ENCODE data around the gene NOSTRIN. TPM values are rescaled to one million over a fixed set of nuclear protein-coding genes. Genes with fewer than 3 reads are reported as not detected.

NOSTRIN gene
- total and polyA plus RNA-seq, 5 donors from 2014 or later: not detected

DNA sequence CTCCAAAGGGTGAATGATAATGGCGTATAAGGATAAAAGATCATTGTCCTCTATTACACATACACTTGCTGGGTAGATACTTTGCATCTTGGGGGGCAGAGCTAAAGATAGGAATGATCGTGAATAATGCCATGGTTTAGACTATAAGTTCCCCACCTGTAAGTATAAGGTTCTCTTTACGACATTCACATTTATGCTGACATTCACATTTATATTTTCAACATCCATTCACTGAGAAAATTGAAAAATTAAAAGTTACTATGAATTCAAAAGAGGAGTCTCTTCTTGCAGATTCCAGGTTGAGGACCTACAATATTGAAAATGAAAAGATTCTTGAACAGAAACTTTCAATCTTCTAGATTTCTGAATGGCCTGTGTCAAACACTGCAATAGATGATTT is 89.9 kb downstream of the NOSTRIN start:
- no peak overlapping the region for H3K4me3 ChIP-seq (ENCODE audit: low read depth, low read length)
- no peak for DNase-seq
- H3K27ac ChIP-seq (ENCODE audit: insufficient read depth, low read length, poor library complexity, severe bottlenecking): no peak overlapping the region
- ATAC-seq (ENCODE audit: low read depth in 2 of 2): no peak
- Mint-ChIP-seq H3K4me3 (peak overlapping the region in 1 of 4 donors; percentile 8), H3K36me3 (no peaks in the 10 kb centered on the region), H3K4me1 (peaks cover 7 to 10% (median 8%) of the 10 kb centered on the region in 4 donors), H3K9me3 (peaks cover 0 to 4% (median 0%) of the 10 kb centered on the region in 7 donors), H3K27ac (no peak overlapping the region), H3K27me3 (peaks cover 48% of the 10 kb centered on the region)
- peaks cover 10% of the 10 kb centered on the region for H3K4me1 ChIP-seq (ENCODE audit: control insufficient read depth, insufficient read depth, low read length, poor library complexity, severe bottlenecking)
- peaks cover 7% of the 10 kb centered on the region for H3K27me3 ChIP-seq (ENCODE audit: control insufficient read depth, insufficient read depth, low read length)
- no peaks in the 10 kb centered on the region for H3K9me3 ChIP-seq (ENCODE audit: control insufficient read depth in 2 of 2, low read length in 2 of 2)
- H3K36me3 ChIP-seq (ENCODE audit: control insufficient read depth, insufficient read depth, low read length): no peaks in the 10 kb centered on the region

DNA sequence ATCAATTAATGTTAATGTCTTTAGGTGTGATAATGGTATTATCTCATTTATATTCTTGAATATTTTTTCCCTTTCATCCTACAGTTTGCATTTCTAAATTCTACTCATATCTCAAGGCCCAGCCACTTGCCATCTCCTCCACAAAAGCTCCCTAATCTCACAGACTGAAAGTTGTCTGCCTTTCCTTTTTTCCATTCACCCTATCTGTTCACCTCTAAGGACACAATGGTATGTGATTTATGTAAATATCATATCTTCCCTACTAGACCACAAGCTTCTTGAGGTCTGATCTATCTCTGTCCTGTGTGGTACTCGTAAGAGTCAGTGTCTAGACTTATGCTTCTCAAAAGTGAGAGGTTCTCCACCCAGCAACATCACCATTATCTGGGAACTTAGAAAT is 91.7 kb downstream of the NOSTRIN start:
- no peaks in the 10 kb centered on the region for H3K36me3 ChIP-seq (ENCODE audit: control insufficient read depth, insufficient read depth, low read length)
- no peak for ATAC-seq (ENCODE audit: low read depth in 2 of 2)
- Mint-ChIP-seq H3K36me3 (no peaks in the 10 kb centered on the region), H3K4me3 (no peak overlapping the region), H3K9me3 (peaks cover 0 to 4% (median 0%) of the 10 kb centered on the region in 7 donors), H3K27ac (no peak overlapping the region), H3K27me3 (peaks cover 48% of the 10 kb centered on the region), H3K4me1 (peaks cover 7 to 10% (median 8%) of the 10 kb centered on the region in 4 donors)
- H3K27ac ChIP-seq (ENCODE audit: insufficient read depth, low read length, poor library complexity, severe bottlenecking): no peak overlapping the region
- H3K27me3 ChIP-seq (ENCODE audit: control insufficient read depth, insufficient read depth, low read length): peaks cover 7% of the 10 kb centered on the region
- no peak overlapping the region for H3K4me3 ChIP-seq (ENCODE audit: low read depth, low read length)
- no peak for DNase-seq
- no peaks in the 10 kb centered on the region for H3K9me3 ChIP-seq (ENCODE audit: control insufficient read depth in 2 of 2, low read length in 2 of 2)
- H3K4me1 ChIP-seq (ENCODE audit: control insufficient read depth, insufficient read depth, low read length, poor library complexity, severe bottlenecking): peaks cover 10% of the 10 kb centered on the region

DNA sequence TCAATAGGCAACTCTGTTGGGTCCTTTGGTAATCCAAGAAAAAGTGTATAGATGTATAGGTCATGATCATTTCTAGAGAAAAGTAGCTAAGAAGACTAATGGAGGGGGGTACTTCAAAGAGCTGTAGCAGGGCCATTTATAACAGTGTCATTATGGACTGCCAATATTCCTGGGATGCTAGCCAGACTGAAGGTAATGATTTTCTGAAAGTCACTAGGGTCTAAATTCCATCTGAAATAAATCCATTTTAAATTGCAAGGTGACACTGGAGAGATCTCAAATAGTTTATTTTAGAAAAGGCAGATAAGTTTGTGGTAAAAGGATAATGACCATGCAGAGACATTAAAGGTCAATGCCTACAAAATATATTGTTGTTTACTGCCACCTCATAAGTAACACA is 92.3 kb downstream of the NOSTRIN start:
- peaks cover 0 to 4% (median 0%) of the 10 kb centered on the region in 7 donors for H3K9me3 Mint-ChIP-seq
- Histone ChIP-seq H3K27me3 (ENCODE audit: control insufficient read depth, insufficient read depth, low read length) (peaks cover 7% of the 10 kb centered on the region), H3K4me3 (ENCODE audit: low read depth, low read length) (no peak overlapping the region), H3K9me3 (ENCODE audit: control insufficient read depth in 2 of 2, low read length in 2 of 2) (no peaks in the 10 kb centered on the region), H3K4me1 (ENCODE audit: control insufficient read depth, insufficient read depth, low read length, poor library complexity, severe bottlenecking) (peaks cover 9% of the 10 kb centered on the region), H3K36me3 (ENCODE audit: control insufficient read depth, insufficient read depth, low read length) (no peaks in the 10 kb centered on the region), H3K27ac (ENCODE audit: insufficient read depth, low read length, poor library complexity, severe bottlenecking) (no peak overlapping the region)
- no peak for ATAC-seq (ENCODE audit: low read depth in 2 of 2)
- no peak overlapping the region for H3K4me3 Mint-ChIP-seq
- H3K4me1 Mint-ChIP-seq: peaks cover 7 to 10% (median 8%) of the 10 kb centered on the region in 4 donors
- no peak overlapping the region for H3K27ac Mint-ChIP-seq
- H3K36me3 Mint-ChIP-seq: no peaks in the 10 kb centered on the region
- peaks cover 48% of the 10 kb centered on the region for H3K27me3 Mint-ChIP-seq
- DNase-seq: no peak

- Mint-ChIP-seq H3K4me1 (peaks cover 0 to 3% (median under 1%) of the 10 kb centered on the region in 4 donors), H3K9me3 (peaks cover 0 to 4% (median 0%) of the 10 kb centered on the region in 7 donors), H3K36me3 (no peaks in the 10 kb centered on the region), H3K27me3 (peaks cover 45% of the 10 kb centered on the region), H3K4me3 (no peak overlapping the region), H3K27ac (no peak overlapping the region)
- no peak for DNase-seq
- Histone ChIP-seq H3K27me3 (ENCODE audit: control insufficient read depth, insufficient read depth, low read length) (peaks cover 7% of the 10 kb centered on the region), H3K4me1 (ENCODE audit: control insufficient read depth, insufficient read depth, low read length, poor library complexity, severe bottlenecking) (peaks cover 1% of the 10 kb centered on the region), H3K4me3 (ENCODE audit: low read depth, low read length) (no peak overlapping the region), H3K9me3 (ENCODE audit: control insufficient read depth in 2 of 2, low read length in 2 of 2) (no peaks in the 10 kb centered on the region), H3K36me3 (ENCODE audit: control insufficient read depth, insufficient read depth, low read length) (no peaks in the 10 kb centered on the region), H3K27ac (ENCODE audit: insufficient read depth, low read length, poor library complexity, severe bottlenecking) (no peak overlapping the region)
- ATAC-seq (ENCODE audit: low read depth in 2 of 2): no peak
Measured at GRCh38 chr2:168895771-168896170, 93.3 kb downstream of the NOSTRIN start.

DNA sequence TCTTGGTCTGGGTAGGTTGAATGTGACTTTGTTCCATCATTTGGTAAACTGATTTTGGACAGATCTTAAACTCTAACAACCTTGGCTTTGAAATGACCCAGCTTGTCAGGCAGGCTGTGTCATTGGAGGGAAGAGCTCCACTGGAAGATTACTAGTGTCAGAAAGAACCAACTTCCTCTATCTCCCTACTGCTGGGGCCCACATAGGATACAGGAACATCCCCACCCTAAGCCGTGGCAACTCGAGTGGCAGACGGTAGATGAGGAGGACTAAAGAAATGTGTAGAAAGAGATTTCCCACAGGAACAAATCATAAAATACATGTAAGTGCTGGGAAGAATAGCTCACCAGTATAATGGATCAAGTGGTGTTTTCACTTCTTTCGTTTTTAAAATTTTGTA is 94.3 kb downstream of the NOSTRIN start:
- Histone ChIP-seq H3K9me3 (ENCODE audit: control insufficient read depth in 2 of 2, low read length in 2 of 2) (no peaks in the 10 kb centered on the region), H3K4me3 (ENCODE audit: low read depth, low read length) (no peak overlapping the region), H3K36me3 (ENCODE audit: control insufficient read depth, insufficient read depth, low read length) (no peaks in the 10 kb centered on the region), H3K4me1 (ENCODE audit: control insufficient read depth, insufficient read depth, low read length, poor library complexity, severe bottlenecking) (no peaks in the 10 kb centered on the region), H3K27ac (ENCODE audit: insufficient read depth, low read length, poor library complexity, severe bottlenecking) (no peak overlapping the region), H3K27me3 (ENCODE audit: control insufficient read depth, insufficient read depth, low read length) (peaks cover 12% of the 10 kb centered on the region)
- H3K27ac Mint-ChIP-seq: no peak overlapping the region
- H3K9me3 Mint-ChIP-seq: peaks cover 0 to 4% (median 0%) of the 10 kb centered on the region in 7 donors
- DNase-seq (no peak), ATAC-seq (ENCODE audit: low read depth in 2 of 2) (no peak)
- H3K4me1 Mint-ChIP-seq: no peaks in the 10 kb centered on the region
- no peaks in the 10 kb centered on the region for H3K36me3 Mint-ChIP-seq
- peaks cover 40% of the 10 kb centered on the region for H3K27me3 Mint-ChIP-seq
- H3K4me3 Mint-ChIP-seq: no peak overlapping the region

DNA sequence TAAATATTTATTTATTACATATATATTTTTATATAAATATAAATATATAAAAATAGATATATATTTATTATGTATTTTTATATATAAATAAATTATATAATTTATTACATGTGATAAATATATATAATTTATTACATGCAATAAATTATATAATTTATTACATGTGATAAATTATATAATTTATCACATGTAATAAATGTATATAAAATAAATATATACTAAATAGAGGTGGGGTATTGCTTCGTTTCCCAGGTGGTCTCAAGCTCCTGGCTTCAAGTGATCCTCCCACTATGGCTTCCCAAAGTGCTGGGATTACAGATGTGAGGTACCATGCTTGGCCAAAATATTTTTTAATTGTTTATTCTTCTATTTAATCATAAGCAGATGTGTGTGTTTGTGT is 95.0 kb downstream of the NOSTRIN start:
- DNase-seq (no peak), ATAC-seq (ENCODE audit: low read depth in 2 of 2) (no peak)
- Histone ChIP-seq H3K27me3 (ENCODE audit: control insufficient read depth, insufficient read depth, low read length) (peaks cover 9% of the 10 kb centered on the region), H3K4me3 (ENCODE audit: low read depth, low read length) (no peak overlapping the region), H3K27ac (ENCODE audit: insufficient read depth, low read length, poor library complexity, severe bottlenecking) (no peak overlapping the region), H3K9me3 (ENCODE audit: control insufficient read depth in 2 of 2, low read length in 2 of 2) (no peaks in the 10 kb centered on the region), H3K4me1 (ENCODE audit: control insufficient read depth, insufficient read depth, low read length, poor library complexity, severe bottlenecking) (no peaks in the 10 kb centered on the region), H3K36me3 (ENCODE audit: control insufficient read depth, insufficient read depth, low read length) (no peaks in the 10 kb centered on the region)
- Mint-ChIP-seq H3K36me3 (no peaks in the 10 kb centered on the region), H3K27me3 (peaks cover 35% of the 10 kb centered on the region), H3K27ac (no peak overlapping the region), H3K4me1 (no peaks in the 10 kb centered on the region), H3K9me3 (peaks cover 0 to 4% (median 0%) of the 10 kb centered on the region in 7 donors), H3K4me3 (no peak overlapping the region)

DNA sequence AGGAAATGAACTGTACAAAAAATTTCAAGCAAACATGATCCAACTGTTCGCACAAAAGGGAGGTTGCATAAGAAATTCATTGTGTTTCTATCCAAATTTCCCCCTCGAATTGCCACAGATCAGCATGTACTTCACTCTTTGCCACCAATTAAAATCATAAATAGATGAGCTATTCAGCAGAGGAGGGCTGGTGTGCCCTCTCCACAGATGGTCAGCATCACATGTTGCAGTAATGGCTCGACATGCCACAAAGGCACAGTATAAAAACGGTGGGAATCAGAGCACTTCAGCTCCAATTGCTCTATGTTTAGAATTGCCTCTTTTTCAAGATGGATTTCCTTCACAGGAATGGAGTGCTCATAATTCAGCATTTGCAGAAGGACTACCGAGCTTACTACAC is 98.6 kb downstream of the NOSTRIN start, which contains the start of gene G6PC2:
Gene G6PC2 (plus strand): TSS at position 289 of the 400 bp plus-strand sequence. CDS start 41 bp downstream, at position 330.
- peaks cover 39% of the 10 kb centered on the region for H3K27me3 Mint-ChIP-seq
- H3K4me3 ChIP-seq (ENCODE audit: low read depth, low read length): no peak within 1 kb of the TSS

GRCh38 chr2:168903888-168904287 is 101.5 kb downstream of the NOSTRIN start:
- peaks cover 53% of the 10 kb centered on the region for H3K27me3 Mint-ChIP-seq
- no peak overlapping the region for H3K27ac ChIP-seq (ENCODE audit: insufficient read depth, low read length, poor library complexity, severe bottlenecking)
- H3K4me1 Mint-ChIP-seq: no peaks in the 10 kb centered on the region
- no peak overlapping the region for H3K27ac Mint-ChIP-seq
- peaks cover 19% of the 10 kb centered on the region for H3K27me3 ChIP-seq (ENCODE audit: control insufficient read depth, insufficient read depth, low read length)
- H3K36me3 Mint-ChIP-seq: peaks cover 5% of the 10 kb centered on the region
- H3K4me3 ChIP-seq (ENCODE audit: low read depth, low read length): no peak overlapping the region
- H3K9me3 Mint-ChIP-seq: peaks cover 0 to 3% (median 0%) of the 10 kb centered on the region in 7 donors
- ATAC-seq (ENCODE audit: low read depth in 2 of 2): no peak
- no peaks in the 10 kb centered on the region for H3K4me1 ChIP-seq (ENCODE audit: control insufficient read depth, insufficient read depth, low read length, poor library complexity, severe bottlenecking)
- DNase-seq: no peak
- H3K9me3 ChIP-seq (ENCODE audit: control insufficient read depth in 2 of 2, low read length in 2 of 2): no peaks in the 10 kb centered on the region
- H3K4me3 Mint-ChIP-seq: no peak overlapping the region
- H3K36me3 ChIP-seq (ENCODE audit: control insufficient read depth, insufficient read depth, low read length): no peaks in the 10 kb centered on the region

More for the DNA sequence above, 98.6 kb downstream of the NOSTRIN start, which contains the start of gene G6PC2:
- H3K36me3 Mint-ChIP-seq: no peaks in the 10 kb centered on the region
- DNase-seq (no peak), ATAC-seq (ENCODE audit: low read depth in 2 of 2) (no peak)
- Histone ChIP-seq H3K4me1 (ENCODE audit: control insufficient read depth, insufficient read depth, low read length, poor library complexity, severe bottlenecking) (no peaks in the 10 kb centered on the region), H3K27me3 (ENCODE audit: control insufficient read depth, insufficient read depth, low read length) (peaks cover 20% of the 10 kb centered on the region), H3K9me3 (ENCODE audit: control insufficient read depth in 2 of 2, low read length in 2 of 2) (no peaks in the 10 kb centered on the region), H3K36me3 (ENCODE audit: control insufficient read depth, insufficient read depth, low read length) (no peaks in the 10 kb centered on the region), H3K27ac (ENCODE audit: insufficient read depth, low read length, poor library complexity, severe bottlenecking) (no peak within 1 kb of the TSS)
- no peak within 1 kb of the TSS for H3K27ac Mint-ChIP-seq
- no peak within 1 kb of the TSS for H3K4me3 Mint-ChIP-seq
- no peaks in the 10 kb centered on the region for H3K4me1 Mint-ChIP-seq
- peaks cover 0 to 2% (median 0%) of the 10 kb centered on the region in 7 donors for H3K9me3 Mint-ChIP-seq
